Measurements from ENCODE around the gene ERICH6.

The ERICH6 gene

GRCh38 chr3:150703756-150704344 is at the start of gene ERICH6:
ERICH6 (minus strand) TSS chr3:150703920; CDS start chr3:150703898, 22 bp downstream.
- peak; percentile 81 for DNase-seq (ENCODE audit: low spot score)

- no peak for DNase-seq (ENCODE audit: low spot score)
Observed at GRCh38 chr3:150751781-150752263, 48.1 kb upstream of the ERICH6 start.

GRCh38 chr3:150749255-150749654 is 45.5 kb upstream of the ERICH6 start:
- DNase-seq (ENCODE audit: low spot score), result no peak

- no peak for DNase-seq (ENCODE audit: low spot score)
Observed at GRCh38 chr3:150748684-150749047, 44.9 kb upstream of the ERICH6 start.

- DNase-seq (ENCODE audit: low spot score), result no peak
Observed at GRCh38 chr3:150747886-150748683, 44.4 kb upstream of the ERICH6 start.

GRCh38 chr3:150746791-150747590 is 43.3 kb upstream of the ERICH6 start:
- DNase-seq (ENCODE audit: low spot score), result no peak

GRCh38 chr3:150745832-150746231 is 42.1 kb upstream of the ERICH6 start:
- no peak for DNase-seq (ENCODE audit: low spot score)

- no peak for DNase-seq (ENCODE audit: low spot score)
Observed at GRCh38 chr3:150744919-150745211, 41.1 kb upstream of the ERICH6 start.

GRCh38 chr3:150744041-150744918 is 40.6 kb upstream of the ERICH6 start:
- no peak for DNase-seq (ENCODE audit: low spot score)

GRCh38 chr3:150743508-150743907 is 39.8 kb upstream of the ERICH6 start:
- no peak for DNase-seq (ENCODE audit: low spot score)

GRCh38 chr3:150742679-150743078 is 39.0 kb upstream of the ERICH6 start:
- no peak for DNase-seq (ENCODE audit: low spot score)

GRCh38 chr3:150742141-150742523 is 38.4 kb upstream of the ERICH6 start:
- no peak for DNase-seq (ENCODE audit: low spot score)

GRCh38 chr3:150741497-150742140 is 37.9 kb upstream of the ERICH6 start:
- DNase-seq (ENCODE audit: low spot score), result no peak

- no peak for DNase-seq (ENCODE audit: low spot score)
Observed at GRCh38 chr3:150740733-150741496, 37.2 kb upstream of the ERICH6 start.

- no peak for DNase-seq (ENCODE audit: low spot score)
Observed at GRCh38 chr3:150739877-150740645, 36.3 kb upstream of the ERICH6 start.

- no peak for DNase-seq (ENCODE audit: low spot score)
Observed at GRCh38 chr3:150739200-150739863, 35.6 kb upstream of the ERICH6 start.

GRCh38 chr3:150738688-150739087 is 35.0 kb upstream of the ERICH6 start:
- DNase-seq (ENCODE audit: low spot score), result no peak

- no peak for DNase-seq (ENCODE audit: low spot score)
Observed at GRCh38 chr3:150737874-150738679, 34.4 kb upstream of the ERICH6 start.
